HEK293 (cell line): ENCODE measurements around the gene CAV1.

Experiments used
- RBAK ChIP-seq: fragments of 450-650 bp; formaldehyde crosslinking; IDR thresholded peaks from 2 replicates; pipeline ENCODE4 v1.5.1; 2016; ENCODE audit warnings: missing biosample characterization, missing genetic modification characterization
- ZNF146 ChIP-seq: fragments of 450-650 bp; formaldehyde crosslinking; IDR thresholded peaks from 2 replicates; pipeline ENCODE4 v1.5.1; 2016; ENCODE audit warnings: missing biosample characterization, missing genetic modification characterization

- TF ChIP-seq RBAK (no peak), ZNF146 (tag by site-specific recombination) (no peak)
These were observed 22.4 kb upstream of the CAV1 start for GRCh38 chr7:116502201-116503096.
